ENCODE results near the gene GRID2.

GRID2 gene

GRCh38 chr4:93127489-93127888 lies 823.7 kb downstream of the GRID2 start:
- no peak for FAIRE-seq

GRCh38 chr4:93132631-93133030 lies 828.9 kb downstream of the GRID2 start:
- no peak for FAIRE-seq

DNA sequence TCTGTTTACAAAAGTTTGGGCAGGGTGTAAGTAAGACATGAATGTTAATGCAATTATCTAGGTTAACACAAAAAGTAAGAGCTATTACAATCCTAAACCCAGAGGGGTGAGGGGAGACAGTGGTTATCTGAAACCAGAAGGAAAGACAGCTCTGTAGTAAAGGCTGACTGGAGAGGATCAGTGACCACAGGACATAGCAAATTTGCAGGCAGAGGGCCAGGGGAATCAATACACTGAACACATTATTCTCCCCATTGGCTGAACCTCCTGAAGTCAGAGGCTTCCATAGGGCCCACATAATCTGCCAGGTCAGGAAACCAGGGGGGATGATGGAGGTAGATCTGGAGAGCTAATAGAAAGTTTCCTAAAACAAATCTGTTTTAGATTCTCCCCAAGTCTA lies 835.4 kb downstream of the GRID2 start:
- FAIRE-seq: no peak

GRCh38 chr4:93143902-93144301 lies 840.1 kb downstream of the GRID2 start:
- FAIRE-seq: no peak

DNA sequence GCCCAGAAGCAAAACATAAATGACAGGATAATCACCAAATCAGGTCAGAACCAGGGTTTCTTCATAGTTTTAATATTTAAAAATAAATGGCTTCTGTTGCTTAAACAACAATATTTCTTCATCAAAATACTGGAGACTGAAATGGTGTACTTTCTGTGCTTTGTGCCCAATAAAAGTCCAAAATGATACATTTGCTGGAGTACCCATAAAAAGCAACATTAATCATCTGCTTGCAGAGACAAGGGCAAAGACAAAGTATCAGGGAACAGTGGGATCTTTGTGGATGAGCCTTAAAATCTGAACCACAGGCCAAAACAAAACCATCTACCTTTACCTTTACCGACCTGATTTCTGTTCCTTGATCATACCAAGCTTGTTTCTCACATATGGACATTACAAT lies 840.9 kb downstream of the GRID2 start:
- FAIRE-seq: no peak

GRCh38 chr4:93147524-93148212 lies 843.9 kb downstream of the GRID2 start:
- FAIRE-seq: no peak

DNA sequence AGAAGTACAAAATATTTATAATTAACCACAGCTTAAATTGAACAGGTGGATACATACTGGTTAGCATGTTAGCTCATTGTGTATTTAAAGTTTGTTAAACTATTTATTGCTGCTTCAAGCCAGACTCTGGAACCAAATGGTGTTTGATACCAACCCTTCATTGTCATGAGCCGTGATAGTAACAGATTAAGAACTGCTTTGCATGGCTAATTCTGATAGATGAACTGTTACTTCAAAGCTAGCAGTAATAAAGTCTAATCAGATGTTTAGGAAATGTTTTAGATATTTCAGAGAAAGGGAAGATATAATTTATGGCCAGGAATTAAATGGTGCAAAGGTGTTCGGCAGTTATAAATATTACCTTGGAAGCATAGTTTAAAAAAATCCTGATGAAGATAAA lies 848.7 kb downstream of the GRID2 start:
- no peak for FAIRE-seq

- FAIRE-seq: no peak
Observed at GRCh38 chr4:93157986-93158385, 854.2 kb downstream of the GRID2 start.

DNA sequence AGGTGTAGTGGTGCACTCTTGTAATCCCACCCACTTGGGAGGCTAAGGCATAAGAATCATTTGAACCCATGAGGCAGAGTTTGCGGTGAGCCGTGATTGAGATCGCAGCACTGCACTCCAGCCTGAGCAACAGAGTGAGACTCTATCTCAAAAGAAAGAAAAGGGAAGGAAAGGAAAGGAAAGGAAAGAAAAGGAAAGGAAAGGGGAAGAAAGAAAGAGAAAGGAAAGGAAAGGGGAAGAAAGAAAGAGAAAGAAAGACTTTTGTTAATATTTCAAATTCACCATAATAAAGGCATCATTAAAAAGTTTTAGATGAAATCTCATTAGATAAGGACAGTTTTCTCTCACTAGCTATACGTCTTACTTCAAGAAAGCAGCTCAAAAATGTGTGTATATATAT lies 864.3 kb downstream of the GRID2 start:
- no peak for FAIRE-seq

DNA sequence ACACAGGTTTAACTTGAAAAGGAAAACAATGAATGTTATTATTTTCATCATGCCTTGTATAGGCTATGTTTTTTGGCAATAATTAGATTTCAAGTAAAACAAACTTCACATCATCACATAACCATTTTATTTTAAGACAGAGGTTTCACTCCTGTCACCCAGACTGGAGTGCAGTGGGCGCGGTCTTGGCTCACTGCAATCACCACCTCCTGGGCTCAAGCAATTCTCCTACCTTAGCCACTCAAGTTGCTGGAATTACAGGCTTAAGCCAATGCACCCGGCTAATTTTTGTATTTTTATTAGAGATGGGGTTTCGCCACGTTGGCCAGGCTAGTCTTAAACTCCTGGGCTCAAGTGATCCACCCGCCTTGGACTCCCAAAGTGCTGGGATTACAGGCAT lies 866.2 kb downstream of the GRID2 start:
- no peak for FAIRE-seq

- FAIRE-seq: no peak
Observed at GRCh38 chr4:93174598-93174997, 870.8 kb downstream of the GRID2 start.

DNA sequence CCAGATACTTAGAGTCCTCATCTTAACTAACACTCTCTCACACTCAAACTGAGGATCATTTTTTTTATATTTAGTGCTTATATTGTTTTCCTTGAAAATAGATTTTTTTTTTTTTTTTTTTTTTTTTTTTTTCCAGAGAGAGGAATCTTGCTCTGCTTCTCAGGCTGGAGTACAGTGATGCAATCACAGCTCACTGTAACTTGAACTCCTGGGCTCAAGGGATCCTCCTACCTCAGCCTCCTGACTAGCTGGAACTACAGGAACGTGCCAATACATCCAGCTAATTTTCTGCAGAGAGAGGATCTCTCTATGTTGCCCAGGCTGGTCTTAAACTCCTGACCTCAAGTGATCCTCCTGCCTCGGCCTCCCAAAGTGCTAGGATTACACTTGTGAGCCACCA lies 874.5 kb downstream of the GRID2 start:
- no peak for FAIRE-seq

DNA sequence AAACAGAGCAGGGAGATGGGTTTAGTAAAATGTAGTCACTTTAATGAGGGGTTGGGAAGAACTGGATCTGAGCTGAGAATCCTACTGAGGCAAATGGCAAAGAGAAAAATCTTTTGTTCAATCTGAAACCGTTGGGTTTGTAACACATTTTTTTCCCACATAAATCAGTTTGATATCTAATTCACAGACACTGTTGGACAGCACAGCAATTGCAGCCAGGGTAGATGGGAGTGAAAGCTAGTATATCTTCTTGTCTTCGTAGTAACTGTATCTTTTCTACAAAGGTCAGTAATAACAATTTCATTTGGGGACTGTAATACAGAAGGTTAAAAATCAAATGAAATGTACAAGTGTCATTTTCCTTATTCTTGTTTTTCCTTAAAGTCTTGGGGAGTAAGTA lies 875.3 kb downstream of the GRID2 start:
- no peak for FAIRE-seq

DNA sequence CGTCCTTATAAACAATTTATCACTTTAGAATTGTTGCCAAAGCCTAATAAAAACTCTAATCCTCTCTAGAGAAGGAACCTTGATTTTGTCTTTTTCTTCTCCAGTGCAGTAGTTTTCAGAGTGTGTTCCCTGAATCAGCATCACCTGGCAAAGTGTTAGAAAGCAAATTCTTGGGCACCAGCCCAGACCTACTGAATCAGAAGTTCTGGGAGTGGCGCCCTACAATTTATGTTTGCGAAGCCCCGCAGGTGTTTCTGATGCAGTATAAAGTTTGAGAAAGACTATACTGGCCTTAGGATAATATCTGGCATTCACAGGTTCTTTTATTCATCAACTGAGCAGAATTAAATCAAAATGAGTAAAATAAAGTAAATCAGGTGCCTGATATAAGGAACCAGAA lies 879.0 kb downstream of the GRID2 start:
- no peak for FAIRE-seq

DNA sequence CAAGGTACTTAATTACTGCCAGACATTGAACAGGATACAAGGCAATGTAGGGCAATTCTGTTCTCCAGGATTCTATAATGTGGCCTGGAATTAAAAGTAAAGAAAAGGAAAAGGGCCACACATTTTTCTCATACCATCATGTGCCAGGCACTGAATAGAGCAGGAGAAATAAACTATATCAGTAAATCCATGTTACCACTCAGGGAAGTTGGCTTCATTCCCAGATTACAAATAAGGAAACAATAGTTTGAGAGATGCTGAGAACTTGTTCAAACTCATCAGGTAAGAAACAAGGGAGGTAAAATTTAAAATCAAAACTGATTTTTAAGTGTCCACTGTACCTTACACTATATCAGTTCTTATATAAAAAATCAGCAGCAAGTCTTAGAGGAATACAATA lies 879.8 kb downstream of the GRID2 start:
- FAIRE-seq: no peak

GRCh38 chr4:93184053-93184452 lies 880.3 kb downstream of the GRID2 start:
- FAIRE-seq: no peak

DNA sequence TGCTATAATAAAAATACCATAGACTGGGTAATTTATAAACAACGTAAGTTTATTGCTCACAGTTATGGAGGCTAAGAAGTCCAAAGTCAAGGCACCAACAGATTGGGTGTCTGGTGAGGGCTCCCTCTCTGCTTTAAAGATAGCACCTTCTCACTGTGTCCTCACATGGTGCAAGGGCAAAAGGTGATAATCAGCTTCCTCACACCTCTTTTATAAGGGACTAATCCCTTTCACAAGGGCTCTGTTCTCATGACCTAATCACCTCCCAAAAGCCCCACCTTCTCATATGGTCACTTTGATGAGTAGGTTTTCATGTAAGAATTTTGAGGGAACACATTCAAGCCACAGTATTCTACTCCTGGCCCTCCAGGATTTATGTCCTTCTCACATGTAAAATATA lies 883.1 kb downstream of the GRID2 start:
- FAIRE-seq: no peak

DNA sequence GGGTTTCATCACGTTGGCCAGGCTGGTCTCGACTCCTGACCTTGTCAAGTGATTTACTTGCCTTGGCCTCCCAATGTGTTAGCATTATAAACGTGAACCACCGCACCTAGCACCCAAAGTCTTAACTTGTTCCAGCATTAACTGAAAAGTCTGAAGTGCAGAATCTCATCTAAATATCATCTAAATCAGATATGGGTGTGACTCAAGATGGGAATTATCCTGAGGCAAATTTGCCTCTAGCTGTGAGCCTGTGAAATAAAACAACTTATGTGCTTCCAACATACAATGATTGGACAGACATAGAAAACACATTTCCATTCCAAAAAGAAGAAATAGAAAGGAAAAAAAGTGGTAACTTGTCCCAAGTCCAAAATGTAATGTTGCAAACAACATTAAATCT lies 883.7 kb downstream of the GRID2 start:
- no peak for FAIRE-seq

DNA sequence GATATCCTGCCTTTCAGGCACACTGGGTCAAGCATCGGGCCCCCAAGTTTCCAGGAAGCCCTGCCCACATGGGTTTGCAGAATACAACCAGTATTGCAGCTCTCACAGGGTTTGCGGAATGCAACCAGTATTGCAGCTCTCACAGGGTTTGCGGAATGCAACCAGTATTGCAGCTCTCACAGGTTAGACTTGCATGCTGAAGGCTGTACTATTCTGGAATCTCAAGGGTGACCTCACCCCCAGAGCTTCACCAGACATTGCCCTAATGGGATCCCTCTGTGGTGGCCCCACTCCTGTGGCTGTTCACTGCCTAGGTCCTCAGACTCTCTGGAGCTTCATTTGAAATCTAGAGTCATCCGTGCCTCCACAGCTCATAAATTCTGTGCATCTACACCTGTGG lies 884.1 kb downstream of the GRID2 start:
- no peak for FAIRE-seq

DNA sequence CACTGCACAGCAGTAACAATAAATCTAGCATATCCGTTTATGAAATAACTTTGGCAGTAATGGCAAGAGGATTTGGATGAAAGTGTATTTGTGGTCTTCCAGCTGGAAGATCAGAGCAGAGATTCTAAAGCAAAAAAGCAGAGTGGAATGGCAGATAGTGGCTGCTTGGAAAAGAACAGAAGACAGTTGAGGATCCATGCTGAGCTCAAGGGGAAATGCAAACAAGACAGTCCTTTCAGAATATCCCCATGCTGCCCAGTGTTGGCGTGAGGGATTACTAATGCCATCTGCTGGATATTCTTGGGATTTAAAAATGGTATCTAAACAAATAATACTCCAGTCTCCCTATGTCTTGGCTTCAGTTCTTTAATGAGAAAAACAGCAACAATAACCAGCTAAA lies 895.7 kb downstream of the GRID2 start:
- peak; percentile 30 for FAIRE-seq

- no peak for FAIRE-seq
Observed at GRCh38 chr4:93201471-93202096, 897.8 kb downstream of the GRID2 start.

DNA sequence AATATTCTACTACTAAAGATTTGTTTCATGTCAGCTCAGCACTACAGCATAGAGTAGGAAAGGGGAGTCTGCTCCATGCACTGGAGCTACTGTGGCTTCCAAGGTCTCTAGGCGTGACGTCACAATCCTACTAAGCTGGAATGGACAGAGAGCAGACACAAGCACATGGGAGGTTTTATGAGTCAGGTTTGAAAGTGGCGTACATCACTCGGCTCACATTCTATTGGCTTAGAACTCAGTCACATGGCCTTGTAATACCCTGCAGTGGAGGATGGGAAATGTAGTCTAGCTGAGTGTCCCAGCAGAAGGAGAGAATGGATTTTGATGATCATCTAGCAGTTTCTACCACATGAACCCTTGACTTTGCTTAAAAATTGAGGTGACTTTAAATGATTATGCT lies 899.9 kb downstream of the GRID2 start:
- FAIRE-seq: no peak

DNA sequence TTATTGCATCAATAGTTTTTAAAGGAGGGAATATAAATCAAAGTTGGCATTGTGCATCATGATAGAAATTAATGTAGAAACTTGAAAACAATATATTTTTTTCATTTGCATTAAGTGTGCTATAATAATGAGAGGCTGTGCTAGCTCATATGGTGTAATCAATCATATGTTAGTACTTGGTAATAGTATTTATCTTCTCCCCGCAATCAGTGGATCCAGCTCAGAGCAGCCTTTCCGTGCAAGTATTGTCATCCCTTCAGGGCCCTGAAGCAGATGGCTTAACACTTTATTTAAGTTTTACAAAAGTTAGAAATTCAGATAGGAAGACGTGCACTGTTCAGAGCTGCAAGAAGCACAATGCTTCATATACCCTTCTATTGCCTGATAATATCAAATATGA lies 908.5 kb downstream of the GRID2 start:
- FAIRE-seq: no peak

- no peak for FAIRE-seq
Observed at GRCh38 chr4:93216646-93217045, 912.9 kb downstream of the GRID2 start.

- FAIRE-seq: no peak
Observed at GRCh38 chr4:93217431-93217830, 913.7 kb downstream of the GRID2 start.

Measured in islet of Langerhans (tissue), 1 donor.